NAMALWA (cell line): ENCODE data around the gene COMMD4.
"Not testable (repeated sequence)": the region's sequence is repeated elsewhere in the genome, so short reads cannot be mapped to it uniquely, and the experiment has no call there.

Experiments used
- DNase-seq: peaks from one replicate; pipeline ENCODE4 v3.0.0-alpha.2; 2015; ENCODE audit warnings: low spot score

COMMD4 gene

DNA sequence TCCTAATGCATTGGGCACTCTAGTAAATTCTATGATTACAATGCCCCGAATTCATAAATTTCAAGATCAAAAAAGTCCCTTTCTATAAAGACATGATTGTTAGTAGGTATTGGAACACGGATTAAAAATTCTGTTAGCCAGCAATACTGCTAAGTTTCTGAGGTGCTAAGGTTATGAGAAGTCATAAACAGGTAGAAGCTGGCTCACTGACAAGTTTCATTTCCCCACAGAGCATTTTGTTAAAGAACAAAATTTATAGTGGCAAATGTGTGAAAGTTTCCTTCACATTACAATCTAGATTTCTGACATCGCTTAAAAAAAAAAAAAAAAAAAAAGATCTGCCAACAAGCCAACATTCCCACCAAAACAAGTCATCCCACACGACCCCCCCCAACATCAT lies 44.9 kb downstream of the COMMD4 start:
- no peak for DNase-seq

GRCh38 chr15:75383986-75384385 lies 48.1 kb downstream of the COMMD4 start:
- not testable (repeated sequence) for DNase-seq
